K562 (cell line): ENCODE measurements around the gene IPP.

Experiments
- ARID2 ChIP-seq: fragments of 450-650 bp; IDR thresholded peaks from 2 replicates; pipeline ENCODE4 v1.6.1; 2017; ENCODE audit warnings: antibody characterized with exemption, mild to moderate bottlenecking
- CTCF ChIP-seq, 3 experiments: IDR thresholded peaks in 2 of 3; conservative IDR thresholded peaks in 1 of 3; 2 replicates each; pipeline ENCODE4 v1.5.1; 2011 to 2012; ENCODE audit warnings: low read length in 3 of 3, mild to moderate bottlenecking in 3 of 3, control low read depth in 2 of 3, improper control_type of control experiment in 1 of 3, inconsistent platforms in 1 of 3, low read depth in 1 of 3, mixed read lengths in 1 of 3, moderate library complexity in 1 of 3; ENCODE audit not compliant: insufficient read depth in 2 of 3
- FOXJ2 ChIP-seq: fragments of 200-800 bp; sonication (Bioruptor generic); IDR thresholded peaks from 2 replicates; pipeline ENCODE4 v1.6.1; 2016; ENCODE audit warnings: missing genetic modification characterization, missing compliant biosample characterization
- HNRNPLL ChIP-seq: fragments of 200-400 bp; formaldehyde crosslinking; IDR thresholded peaks from 2 replicates; pipeline ENCODE4 v1.6.1; 2017; ENCODE audit warnings: low read length, low read depth, mild to moderate bottlenecking; ENCODE audit not compliant: poor library complexity, severe bottlenecking
- MAZ ChIP-seq, 2 experiments: fragments of 450-650 bp in 1 of 2; sonication (generic) in 1 of 2; formaldehyde crosslinking; IDR thresholded peaks in 1 of 2; conservative IDR thresholded peaks in 1 of 2; 2 replicates each; pipeline versions ENCODE4 v1.4.0 to v1.5.0; 2020; ENCODE audit warnings: mild to moderate bottlenecking in 1 of 2, missing genetic modification reagents in 1 of 2
- POLR2AphosphoS2 ChIP-seq: IDR thresholded peaks from 2 replicates; pipeline ENCODE4 v1.6.1; 2012; ENCODE audit warnings: low read length, improper control_type of control experiment

- TF ChIP-seq POLR2AphosphoS2 = no peak
- TF ChIP-seq ARID2 = 0 out of 2 replicates have a peak, but pooled peaks have one; percentile 33
- no peak for TF ChIP-seq FOXJ2 (tag)
- TF ChIP-seq MAZ (CRISPR knock-in tag; conservative IDR thresholded peaks at IDR 0.05 in 1 of 2, IDR thresholded peaks at IDR 0.05 in 1 of 2) = no peak; a peak in 1 of 4 replicates
- no peak for TF ChIP-seq CTCF (IDR thresholded peaks at IDR 0.05 in 2 of 3, conservative IDR thresholded peaks at IDR 0.05 in 1 of 3; ENCODE audit: insufficient read depth in 2 of 3, low read depth in 1 of 3, low read length in 3 of 3)
- no peak for TF ChIP-seq HNRNPLL
These were observed 65.0 kb downstream of the IPP start for GRCh38 chr1:45685308-45686014.
